HG03064 (cell line): ENCODE results near the gene CARS2.
A peak's percentile ranks its signal among the peaks of the same experiment; 100 is the strongest.
"Not testable (repeated sequence)": the region's sequence is repeated elsewhere in the genome, so short reads cannot be mapped to it uniquely, and the experiment has no call there.

Source experiments
- ATAC-seq: cut with Tn5 transposase; IDR thresholded peaks from one replicate; pipeline ENCODE4 v1.9.1; 2021; ENCODE audit warnings: low read depth; ENCODE audit not compliant: unreplicated experiment

Gene CARS2

DNA sequence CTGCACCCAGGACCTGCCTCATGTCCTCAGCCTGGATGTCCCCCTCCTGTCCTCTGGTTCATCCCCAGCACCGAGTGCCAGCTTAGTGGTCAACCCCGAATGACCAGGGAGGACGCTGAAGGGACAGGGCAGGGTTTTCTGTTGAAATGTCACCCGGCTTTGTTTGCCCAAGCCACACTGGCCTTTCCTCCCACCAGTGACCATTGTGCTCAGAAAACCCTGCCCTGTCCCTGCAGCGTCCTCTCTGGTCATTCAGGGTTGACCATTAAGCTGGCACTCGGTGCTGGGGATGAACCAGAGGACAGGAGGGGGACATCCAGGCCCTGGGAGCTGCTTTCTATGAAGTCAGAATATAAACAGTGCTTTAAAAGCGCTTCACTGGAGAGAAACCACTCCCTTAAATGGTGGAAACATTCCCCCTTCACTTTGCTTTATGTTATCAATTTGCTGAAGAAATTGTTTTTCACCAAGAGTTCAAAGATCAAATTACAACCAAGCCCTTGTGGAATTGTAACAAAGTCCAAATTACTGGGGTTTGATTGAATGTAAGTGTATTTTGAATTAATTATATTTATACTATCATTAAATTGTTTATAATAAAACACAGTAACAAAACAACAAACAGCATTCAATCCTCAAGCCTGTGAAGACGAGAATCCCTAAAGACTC is 21.4 kb downstream of the CARS2 start:
- ATAC-seq: no peak

DNA sequence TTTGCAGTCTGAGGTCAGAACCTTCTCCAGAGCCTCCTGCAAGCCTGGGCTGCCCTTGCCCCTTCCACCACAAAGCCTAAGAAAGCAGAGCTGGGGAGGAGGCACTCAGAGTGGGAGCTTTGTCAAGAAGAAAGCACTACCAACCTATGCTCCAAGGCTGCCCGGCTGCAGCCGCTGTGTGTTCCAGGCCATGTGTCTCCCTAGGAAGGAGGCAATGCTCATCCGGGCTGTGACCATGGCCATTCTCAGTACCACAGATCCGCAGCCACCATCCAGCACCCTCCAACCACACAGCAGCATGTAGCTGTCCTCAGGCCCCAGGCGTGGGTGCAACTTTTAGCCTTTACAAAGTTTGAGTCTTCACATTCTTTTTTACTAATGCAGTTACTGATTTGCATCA is 22.0 kb downstream of the CARS2 start:
- ATAC-seq: no peak

DNA sequence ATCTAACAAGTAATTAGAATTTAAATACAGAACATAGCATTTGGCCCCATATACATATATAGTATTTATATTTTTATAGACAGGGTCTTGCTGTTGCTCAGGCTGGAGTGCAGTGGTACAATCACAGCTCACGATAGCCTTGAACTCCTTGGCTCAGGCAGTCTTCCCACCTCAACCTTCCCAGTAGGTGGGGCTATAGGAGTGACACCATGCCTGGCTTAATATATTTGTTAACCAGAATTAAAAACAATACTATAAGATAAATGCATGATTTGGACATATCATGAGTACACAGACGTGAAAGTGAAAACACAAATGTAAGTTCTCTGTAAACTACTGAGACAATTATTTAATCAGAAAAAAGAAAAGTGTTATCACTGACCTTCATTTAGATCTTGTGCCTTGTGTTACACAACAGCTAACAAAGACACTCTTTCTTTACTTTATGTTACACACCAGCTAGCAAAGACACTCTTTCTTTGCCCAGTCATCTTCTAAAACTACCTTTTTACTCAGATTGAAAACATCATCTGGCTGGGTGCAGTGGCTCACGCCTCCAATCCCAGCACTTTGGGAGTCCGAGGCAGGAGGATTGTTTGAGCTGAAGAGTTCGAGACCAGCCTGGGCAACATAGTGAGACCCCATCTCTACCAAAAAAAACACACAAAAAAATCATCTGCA is 22.6 kb downstream of the CARS2 start:
- ATAC-seq: no peak

DNA sequence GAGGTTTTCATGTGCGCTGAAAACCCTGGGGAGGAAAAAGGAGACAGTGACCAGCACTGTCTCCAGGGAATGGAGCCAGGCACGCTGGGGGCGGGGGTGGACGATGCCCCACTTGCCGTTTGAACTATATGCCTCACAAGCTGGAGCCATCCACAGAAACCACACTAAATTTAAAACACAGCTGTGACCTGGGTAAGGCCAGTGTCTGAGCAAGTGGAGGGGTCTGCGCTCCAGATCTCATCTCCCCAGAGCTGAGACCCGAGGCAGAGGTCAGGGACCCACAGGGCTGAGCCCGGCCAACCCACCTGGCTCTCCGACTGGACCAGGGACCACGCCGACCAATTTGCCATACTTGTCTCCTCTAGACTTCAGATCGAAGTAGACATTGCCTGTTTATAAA is 23.2 kb downstream of the CARS2 start:
- ATAC-seq: no peak

DNA sequence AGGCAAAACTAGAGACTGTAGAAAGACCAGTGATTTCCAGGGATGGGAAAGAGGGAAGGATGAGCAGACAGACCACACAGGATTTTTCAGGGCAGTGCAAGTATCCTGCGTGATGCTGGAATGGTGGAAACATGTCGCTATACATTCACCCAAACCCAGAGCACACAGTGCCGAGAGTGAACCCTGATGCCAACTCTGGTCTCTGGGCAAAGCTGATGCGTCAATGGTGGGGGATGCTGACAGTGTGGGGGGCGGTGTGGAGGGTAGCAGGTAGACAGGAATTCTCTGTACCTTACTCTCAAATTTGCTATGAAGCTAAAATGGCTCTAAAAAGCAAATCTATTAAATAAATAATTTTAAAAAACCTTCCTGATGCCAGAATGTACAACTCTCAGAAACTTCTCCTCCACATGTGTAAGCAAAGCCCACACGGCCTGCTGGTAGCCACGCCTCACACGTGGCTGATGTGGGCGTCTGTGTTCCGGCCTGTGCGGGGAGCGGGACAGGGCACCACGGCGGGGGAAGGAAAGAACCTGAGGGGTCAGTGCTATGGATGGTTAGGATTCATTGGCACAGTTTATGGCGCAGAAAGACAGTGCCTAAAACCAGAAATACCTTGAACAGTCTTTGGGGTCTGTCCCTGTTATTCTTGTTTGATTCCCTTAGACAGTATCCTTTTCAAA is 23.9 kb downstream of the CARS2 start:
- ATAC-seq: no peak

DNA sequence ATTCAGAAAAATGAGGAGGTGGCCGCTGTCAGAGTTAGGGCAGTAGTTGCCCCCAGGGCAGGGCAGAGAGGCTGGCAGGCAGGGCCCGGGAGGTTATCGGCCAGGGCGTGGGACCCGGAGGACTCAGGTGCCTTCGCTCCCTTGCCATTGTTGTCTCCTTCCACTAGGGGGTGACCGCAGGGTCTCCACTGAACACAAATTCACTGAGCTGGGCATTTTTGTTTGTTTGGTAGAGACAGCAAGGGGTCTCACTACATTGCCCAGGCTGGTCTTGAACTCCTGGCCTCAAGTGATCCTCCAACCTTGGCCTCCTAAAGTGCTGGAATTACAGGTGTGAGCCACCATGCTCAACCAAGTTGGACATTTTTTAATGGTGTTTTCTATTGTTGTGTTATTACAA is 25.1 kb downstream of the CARS2 start:
- ATAC-seq: no peak

DNA sequence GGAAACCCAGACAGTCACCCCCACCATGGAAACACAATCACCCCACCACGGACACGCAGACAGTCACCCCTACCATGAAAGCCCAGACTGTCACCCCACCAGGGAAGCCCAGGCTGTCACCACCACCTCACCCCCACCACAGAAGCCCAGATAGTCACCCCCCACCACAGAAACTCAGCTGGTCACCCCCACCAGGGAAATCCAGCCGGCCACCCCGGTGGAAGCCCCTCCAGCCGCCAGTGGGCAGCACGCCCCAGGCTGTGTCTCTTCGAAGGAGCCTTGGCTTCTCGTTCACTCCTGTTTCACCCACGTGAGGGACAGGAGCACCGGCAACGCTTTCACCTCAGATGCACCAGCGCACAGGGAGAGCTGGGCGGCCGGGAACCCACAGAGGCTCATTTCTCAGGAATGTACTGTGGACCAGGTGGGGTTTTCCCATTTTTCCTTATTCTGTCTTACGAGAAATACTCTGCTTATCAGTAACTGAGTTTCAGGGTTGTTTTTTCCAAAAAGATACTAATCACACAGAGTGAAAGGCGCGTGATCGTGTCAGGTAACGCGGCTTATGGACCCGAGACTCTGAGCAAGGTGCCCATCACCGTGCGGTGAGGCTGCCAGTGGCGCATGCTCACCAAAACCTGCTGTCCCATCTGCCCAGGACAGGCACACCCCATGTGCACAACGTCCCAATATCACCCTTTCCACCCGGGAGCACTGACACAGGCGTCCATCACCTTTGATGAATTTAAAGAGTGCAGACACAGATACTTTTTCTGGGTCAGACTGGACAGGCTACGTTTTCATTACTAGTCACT is 28.0 kb downstream of the CARS2 start:
- no peak for ATAC-seq

DNA sequence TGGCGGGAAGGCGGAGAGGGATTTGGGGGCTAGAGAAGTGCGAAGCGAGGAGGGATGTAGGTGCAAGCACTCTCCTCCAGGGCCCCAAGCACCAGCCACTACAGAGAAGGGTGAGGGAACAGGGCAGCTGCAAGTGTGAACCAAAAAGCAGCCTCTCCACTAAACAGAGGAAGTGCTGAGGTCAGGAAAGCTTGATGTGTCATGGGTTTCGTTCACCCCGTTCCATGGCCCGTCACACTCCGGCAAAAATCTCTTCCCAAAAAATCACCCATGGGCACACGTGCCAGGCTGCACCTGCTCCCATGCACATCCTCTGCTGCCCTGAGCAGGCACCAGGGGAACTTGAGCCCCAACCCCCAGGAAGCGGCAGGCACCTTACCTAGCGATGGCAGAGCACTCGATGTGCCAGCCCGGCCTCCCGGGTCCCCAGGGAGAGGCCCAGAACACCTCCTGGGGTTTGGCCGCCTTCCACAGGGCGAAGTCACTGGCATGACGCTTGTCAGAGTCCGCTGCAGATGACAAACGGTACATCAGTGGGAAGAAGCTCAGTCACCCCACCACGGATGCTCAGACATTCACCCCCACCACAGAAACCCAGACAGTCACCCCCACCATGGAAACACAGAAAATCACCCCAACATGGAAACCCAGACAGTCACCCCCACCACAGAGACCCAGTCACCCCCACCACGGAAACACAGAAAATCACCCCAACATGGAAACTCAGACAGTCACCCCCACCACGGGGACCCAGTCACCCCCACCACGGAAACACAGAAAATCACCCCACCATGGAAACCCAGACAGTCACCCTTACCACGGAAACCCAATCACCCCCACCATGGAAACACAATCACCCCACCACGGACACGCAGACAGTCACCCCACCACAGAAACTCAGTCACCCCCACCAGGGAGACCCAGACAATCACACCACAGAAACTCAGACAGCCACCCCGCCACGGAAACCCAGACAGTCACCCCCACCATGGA is 29.0 kb downstream of the CARS2 start:
- ATAC-seq: peak; percentile 80

DNA sequence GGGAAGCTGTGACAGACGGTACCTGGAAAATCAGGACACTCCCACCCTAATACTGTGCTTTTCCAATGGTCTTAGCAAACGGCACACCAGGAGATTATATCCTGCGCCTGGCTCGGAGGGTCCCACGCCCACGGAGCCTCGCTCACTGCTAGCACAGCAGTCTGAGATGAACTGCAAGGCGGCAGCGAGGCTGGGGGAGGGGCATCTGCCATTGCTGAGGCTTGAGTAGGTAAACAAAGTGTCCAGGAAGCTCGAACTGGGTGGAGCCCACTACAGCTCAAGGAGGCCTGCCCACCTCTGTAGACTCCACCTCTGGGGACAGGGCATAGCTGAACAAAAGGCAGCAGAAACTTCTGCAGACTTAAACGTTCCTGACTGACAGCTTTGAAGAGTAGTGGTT is 36.1 kb downstream of the CARS2 start:
- not testable (repeated sequence) for ATAC-seq

DNA sequence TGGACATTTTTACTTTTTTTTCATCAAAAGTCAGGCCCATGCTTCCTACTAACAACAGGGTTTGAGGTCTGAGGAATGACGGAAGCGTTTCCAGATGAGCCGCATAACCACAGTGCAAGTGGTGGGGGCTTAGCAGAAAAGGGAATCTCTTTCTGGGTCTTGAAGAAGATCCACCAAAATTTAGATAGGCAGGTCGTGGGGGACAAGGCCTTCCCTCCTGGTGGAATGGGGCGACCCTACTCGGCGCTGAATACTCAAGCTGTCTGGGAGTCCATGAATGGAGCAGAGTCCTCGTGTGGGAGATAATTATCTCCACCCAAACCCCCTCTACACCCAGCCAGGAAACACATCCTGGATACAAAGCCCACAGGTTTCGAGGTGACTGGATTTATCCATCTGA is 36.9 kb downstream of the CARS2 start:
- ATAC-seq: no peak

DNA sequence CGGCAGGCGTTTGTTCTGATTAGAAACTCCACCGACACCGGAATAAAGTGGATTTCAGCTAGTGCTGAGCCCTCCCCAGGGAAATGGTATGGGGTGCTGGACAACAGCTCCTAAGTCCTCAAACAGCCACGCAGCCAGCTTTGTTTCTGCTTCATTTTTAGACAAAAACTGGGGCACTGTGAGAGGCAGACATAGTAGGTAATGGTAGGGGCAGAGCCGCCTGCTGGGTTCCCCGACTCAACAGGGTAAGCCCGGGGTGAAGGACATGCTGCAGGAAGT is 39.7 kb downstream of the CARS2 start:
- no peak for ATAC-seq

DNA sequence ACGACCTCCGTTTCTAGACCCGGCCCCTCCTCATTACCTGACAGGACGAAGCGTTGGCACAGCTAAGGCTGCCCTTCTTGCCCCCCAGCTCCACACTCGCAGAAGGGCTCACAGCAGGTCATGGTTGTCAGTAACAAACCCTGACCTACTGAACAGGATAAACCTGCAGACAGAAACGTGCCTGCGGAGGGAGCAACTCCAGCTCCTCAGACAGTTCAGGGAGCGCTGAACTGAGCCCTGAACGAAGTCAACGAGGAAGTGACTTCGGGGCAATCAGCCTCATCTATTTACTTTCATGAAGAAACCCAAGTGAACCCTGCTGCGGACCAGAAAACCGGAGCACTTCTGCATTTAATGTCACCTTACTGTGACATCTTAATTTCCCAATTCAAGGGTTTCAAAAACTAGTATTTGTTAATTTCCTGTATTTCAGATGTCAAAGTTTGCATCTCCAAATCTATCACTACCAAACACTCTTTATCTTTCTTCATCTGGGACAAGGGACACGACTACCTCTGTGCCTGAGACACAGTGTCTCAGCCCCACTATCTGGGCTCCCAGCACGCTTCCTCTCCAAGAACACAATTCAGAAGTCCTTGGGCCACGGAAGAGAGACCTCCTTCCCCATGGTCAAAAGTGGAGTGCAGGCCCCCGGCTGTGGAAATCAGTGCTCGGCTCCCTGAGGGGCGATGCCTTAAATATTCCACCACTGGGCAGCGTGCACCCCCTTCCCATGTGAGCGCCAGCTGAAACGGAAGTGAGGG is 40.2 kb downstream of the CARS2 start:
- ATAC-seq: no peak

DNA sequence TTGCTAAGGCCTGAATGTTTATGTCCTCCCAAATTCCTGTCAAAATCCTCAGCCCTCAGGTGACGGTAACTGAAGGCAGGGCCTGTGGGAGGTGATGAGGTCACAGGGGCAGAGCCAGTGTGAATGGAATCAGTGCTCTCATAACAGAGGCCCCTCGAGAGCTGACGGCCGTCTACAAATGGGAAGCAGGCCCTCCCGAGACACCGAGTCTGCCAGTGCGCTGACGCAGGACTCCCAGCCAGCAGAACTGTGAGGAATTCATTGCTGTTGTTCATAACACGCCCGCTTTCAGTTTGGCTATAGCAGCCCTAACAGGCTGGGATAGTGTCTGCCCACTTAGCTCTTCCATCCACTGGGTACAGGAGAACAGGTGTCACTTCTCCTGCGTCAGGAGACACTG is 41.2 kb downstream of the CARS2 start:
- no peak for ATAC-seq

DNA sequence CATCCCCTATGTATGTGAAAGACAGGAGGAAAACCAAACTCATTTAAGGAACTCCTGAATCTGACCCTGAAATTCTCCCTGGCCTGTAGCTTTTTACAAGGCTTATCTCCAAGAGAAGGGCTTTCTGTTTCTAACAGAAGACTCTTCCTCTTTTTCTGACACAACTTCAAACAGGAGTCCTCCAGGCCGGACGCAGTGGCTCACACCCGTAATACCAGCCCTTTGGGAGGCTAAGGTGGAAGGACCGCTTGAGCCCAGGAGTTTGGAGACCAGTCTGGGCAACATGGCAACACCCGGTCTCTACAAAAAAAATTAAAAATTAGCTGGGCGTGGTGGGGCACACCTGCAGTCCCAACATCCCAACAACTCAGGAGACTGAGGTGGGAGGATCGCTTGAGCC is 41.9 kb downstream of the CARS2 start:
- ATAC-seq: no peak

DNA sequence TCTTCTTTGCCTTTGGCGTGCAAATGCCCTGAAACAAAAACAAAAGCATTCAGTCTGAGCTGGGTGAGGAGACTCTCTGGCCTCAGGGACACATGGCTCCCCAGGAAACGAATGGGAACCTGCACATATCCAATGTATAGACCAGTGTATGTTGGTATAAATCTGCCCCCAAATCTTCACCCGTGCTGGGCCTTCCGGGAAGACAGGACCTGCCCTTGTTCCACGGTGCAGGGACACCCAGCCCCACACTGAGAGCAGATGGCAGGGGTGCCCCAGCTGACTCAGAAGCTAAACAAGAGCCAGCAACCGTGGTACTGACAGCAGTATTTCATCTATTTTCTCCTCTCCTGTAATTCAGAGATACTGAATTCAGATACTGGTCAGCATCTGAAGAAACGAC is 42.4 kb downstream of the CARS2 start:
- no peak for ATAC-seq

DNA sequence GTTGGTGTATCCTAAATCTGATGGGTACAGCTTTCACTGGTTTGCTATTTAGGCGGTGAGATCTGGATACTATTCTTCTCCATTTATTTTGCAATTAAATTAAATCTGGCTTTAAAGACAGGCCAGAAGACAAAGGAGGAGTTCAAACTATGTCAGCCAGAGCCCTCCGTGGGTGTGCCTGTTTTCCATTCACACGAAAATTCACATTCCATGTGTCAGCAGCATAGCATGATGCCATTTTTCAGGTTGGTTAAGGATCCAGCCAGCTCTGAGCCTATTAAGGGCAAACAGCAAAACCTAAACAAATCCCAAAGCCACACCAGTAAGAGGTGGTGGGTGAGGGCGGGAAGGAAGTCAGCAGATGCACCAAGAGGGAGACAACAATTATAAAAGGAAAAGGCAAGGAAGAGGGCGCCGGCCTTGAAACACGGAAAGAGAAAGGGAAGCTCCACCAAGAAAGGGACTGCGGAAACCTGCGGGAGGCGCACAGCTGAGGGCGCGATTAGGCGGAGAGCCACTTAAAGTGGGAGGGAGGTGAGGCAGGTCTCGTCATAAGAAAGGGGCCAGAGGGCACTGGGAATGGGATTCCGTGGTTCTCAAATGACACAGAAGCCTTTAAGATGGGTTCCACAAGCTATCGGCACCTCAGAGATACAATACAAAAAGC is 43.0 kb downstream of the CARS2 start:
- no peak for ATAC-seq

DNA sequence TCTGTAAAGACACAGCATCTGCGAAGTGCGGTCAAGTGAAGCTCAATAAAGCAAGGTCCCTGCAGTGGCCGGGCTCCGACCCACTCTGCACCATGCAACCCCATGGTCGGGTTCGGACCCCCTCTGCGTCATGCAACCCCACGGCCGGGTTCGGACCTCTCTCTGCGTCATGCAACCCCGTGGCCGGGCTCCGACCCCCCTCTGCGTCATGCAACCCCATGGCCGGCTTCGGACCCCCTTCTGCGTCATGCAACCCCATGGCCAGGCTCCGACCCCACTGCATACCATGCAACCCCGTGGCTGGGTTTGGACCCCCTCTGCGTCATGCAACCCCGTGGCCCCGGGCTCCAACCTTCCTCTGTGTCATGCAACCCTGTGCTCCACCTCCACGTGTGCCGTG is 43.8 kb downstream of the CARS2 start:
- no peak for ATAC-seq

DNA sequence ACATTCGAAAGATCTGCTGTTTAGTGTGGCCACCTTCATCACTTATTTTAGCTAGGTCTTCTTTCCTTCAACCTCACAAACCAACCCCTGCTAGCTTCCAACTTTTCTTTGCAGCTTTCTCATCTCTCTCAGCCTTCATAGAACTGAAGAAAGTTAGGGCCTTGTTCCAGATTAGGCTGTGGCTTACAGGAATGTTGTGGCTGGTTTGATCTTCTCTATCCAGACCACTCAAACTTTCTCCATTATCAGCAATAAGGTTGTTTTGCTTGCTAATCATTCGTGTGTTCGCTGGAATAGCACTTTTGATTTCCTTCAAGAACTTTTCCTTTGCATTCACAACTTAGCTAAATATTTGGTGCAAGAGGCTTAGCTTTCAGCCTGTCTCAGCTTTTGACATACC is 44.7 kb downstream of the CARS2 start:
- ATAC-seq: no peak
